Fibroblast of the aortic adventitia (primary cell): ENCODE measurements around the gene RICTOR. TPM values are rescaled to one million over a fixed set of nuclear protein-coding genes. Genes with fewer than 3 reads are reported as not detected.

Experiments used
- DNase-seq: peaks from one replicate; pipeline ENCODE4 v3.0.0-alpha.2; 2010; ENCODE audit warnings: low read depth
- H3K4me3 ChIP-seq: 2 replicates; pipeline ENCODE4 v1.5.1; 2011; ENCODE audit warnings: low read depth, mild to moderate bottlenecking, control low read depth, low read length, moderate library complexity
- total RNA-seq: library from RNA; depleted of rRNA; stranded (reverse); fragments of >200 nt; gene quantifications from 2 replicates; pipeline ENCODE4 v1.2.3, GENCODE V29; 2012; ENCODE audit warnings: low replicate concordance
- TF ChIP-seq, protein P1 (sequence below): IDR thresholded peaks from 2 replicates; pipeline ENCODE4 v1.5.1; 2011; ENCODE audit warnings: mild to moderate bottlenecking, low read length, control low read depth, inconsistent platforms; ENCODE audit not compliant: insufficient read depth

The RICTOR gene
- total RNA-seq, 1 donor: 55.0 TPM

- TF ChIP-seq, protein P1, sequence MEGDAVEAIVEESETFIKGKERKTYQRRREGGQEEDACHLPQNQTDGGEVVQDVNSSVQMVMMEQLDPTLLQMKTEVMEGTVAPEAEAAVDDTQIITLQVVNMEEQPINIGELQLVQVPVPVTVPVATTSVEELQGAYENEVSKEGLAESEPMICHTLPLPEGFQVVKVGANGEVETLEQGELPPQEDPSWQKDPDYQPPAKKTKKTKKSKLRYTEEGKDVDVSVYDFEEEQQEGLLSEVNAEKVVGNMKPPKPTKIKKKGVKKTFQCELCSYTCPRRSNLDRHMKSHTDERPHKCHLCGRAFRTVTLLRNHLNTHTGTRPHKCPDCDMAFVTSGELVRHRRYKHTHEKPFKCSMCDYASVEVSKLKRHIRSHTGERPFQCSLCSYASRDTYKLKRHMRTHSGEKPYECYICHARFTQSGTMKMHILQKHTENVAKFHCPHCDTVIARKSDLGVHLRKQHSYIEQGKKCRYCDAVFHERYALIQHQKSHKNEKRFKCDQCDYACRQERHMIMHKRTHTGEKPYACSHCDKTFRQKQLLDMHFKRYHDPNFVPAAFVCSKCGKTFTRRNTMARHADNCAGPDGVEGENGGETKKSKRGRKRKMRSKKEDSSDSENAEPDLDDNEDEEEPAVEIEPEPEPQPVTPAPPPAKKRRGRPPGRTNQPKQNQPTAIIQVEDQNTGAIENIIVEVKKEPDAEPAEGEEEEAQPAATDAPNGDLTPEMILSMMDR: no peak
- peak; percentile 37 for DNase-seq
- H3K4me3 ChIP-seq: no peak overlapping the region
Measured at GRCh38 chr5:38938424-38938823, 135.8 kb downstream of the RICTOR start.

GRCh38 chr5:38936269-38936668 lies 137.9 kb downstream of the RICTOR start:
- TF ChIP-seq, protein P1: no peak
- no peak for DNase-seq
- H3K4me3 ChIP-seq: no peak overlapping the region

DNA sequence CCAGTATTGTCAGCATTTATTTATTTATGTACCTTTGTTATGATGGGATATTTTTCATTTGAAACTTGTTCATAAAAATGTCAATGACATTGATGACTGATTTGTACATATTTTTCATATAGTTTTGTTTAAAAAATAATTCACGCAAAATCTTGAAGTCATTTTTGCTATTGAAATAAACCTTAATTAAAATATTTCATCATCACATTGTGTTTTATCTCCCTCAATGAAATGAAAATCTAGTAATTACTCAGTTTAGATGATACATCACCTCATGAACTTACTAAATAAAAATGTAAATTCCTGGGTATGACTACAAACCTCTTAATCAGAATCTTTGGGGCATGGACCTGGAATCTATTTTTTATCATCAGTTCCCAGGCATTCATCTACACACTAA lies 138.8 kb downstream of the RICTOR start:
- TF ChIP-seq, protein P1: no peak
- no peak overlapping the region for H3K4me3 ChIP-seq
- no peak for DNase-seq

- TF ChIP-seq, protein P1: no peak
- no peak overlapping the region for H3K4me3 ChIP-seq
- no peak for DNase-seq
Measured at GRCh38 chr5:38932854-38933408, 141.3 kb downstream of the RICTOR start.

- H3K4me3 ChIP-seq: no peak overlapping the region
- DNase-seq: no peak
- TF ChIP-seq, protein P1: no peak
Measured at GRCh38 chr5:38931731-38932130, 142.5 kb downstream of the RICTOR start.

- TF ChIP-seq, protein P1: no peak
- H3K4me3 ChIP-seq: no peak overlapping the region
- no peak for DNase-seq
Measured at GRCh38 chr5:38929838-38930237, 144.4 kb downstream of the RICTOR start.

DNA sequence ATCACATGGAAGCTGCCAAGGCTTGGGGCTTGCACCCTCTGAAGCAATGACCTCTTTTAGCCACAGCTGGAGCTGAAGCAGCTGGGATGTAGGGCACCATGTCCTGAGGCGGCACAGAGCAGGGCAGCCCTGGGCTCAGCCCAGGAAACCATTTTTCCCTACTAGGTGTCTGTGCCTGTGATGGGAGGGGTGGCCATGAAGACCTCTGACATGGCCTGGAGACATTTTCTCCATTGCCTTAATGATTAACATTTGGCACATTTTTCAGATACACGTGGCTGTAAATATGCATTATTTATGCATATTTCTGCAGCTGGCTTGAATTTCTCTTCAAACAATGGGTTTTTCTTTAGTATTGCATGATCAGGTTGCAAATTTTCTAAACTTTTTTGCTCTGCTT lies 146.7 kb downstream of the RICTOR start:
- TF ChIP-seq, protein P1: no peak
- no peak for DNase-seq
- H3K4me3 ChIP-seq: no peak overlapping the region
